ENCODE measurements around the gene TMEM120B. TPM values are rescaled to one million over a fixed set of nuclear protein-coding genes. Genes with fewer than 3 reads are reported as not detected.

TMEM120B gene
- total and polyA plus RNA-seq, 2 of the 13 experiments (the other 11 are each of a cell fraction or from before 2014, with no cell fraction given) = 7.1 to 12.9 TPM

DNA sequence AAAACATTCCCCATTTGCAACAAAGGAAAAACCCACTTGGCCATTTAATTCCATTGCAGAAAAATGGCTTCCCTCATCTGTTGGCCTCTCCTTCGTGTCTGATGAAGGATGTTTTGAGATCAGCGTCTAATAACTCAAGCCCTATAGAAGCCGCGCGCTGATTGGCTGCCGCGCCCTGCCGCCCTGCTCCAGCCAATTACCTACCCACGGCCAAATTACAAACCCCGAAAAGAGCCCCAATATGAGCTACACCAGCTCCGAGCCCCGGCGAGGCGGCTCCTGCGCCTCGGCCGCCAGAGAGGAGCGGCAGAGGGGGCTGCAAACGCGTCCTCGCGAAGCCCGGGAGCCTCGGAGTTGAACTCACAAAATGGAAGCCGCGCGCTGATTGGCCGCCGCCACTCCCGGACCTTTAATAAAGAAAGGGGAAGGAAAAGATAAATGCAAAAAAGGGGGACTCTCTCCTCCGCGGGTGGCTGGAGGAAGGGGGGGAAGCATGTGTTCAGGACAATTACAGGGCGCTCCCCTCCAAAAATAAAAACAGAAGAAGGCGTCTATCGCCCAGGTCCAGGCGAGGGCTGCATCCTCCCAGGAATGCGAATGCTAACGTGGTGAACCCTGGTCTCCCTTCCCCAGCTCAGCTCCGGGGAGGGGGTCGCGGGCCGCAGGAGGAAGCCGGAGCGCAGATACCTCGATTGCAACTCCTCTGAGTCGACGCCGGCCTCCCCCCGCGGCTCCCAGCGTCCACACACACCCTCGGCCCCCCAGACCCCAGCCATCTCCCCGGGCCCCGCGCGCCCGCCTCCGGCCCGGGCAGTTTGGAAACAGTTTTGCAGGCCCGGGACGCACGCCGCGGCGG lies 90.5 kb downstream of the TMEM120B start (continued):
- TF ChIP-seq, protein P1, sequence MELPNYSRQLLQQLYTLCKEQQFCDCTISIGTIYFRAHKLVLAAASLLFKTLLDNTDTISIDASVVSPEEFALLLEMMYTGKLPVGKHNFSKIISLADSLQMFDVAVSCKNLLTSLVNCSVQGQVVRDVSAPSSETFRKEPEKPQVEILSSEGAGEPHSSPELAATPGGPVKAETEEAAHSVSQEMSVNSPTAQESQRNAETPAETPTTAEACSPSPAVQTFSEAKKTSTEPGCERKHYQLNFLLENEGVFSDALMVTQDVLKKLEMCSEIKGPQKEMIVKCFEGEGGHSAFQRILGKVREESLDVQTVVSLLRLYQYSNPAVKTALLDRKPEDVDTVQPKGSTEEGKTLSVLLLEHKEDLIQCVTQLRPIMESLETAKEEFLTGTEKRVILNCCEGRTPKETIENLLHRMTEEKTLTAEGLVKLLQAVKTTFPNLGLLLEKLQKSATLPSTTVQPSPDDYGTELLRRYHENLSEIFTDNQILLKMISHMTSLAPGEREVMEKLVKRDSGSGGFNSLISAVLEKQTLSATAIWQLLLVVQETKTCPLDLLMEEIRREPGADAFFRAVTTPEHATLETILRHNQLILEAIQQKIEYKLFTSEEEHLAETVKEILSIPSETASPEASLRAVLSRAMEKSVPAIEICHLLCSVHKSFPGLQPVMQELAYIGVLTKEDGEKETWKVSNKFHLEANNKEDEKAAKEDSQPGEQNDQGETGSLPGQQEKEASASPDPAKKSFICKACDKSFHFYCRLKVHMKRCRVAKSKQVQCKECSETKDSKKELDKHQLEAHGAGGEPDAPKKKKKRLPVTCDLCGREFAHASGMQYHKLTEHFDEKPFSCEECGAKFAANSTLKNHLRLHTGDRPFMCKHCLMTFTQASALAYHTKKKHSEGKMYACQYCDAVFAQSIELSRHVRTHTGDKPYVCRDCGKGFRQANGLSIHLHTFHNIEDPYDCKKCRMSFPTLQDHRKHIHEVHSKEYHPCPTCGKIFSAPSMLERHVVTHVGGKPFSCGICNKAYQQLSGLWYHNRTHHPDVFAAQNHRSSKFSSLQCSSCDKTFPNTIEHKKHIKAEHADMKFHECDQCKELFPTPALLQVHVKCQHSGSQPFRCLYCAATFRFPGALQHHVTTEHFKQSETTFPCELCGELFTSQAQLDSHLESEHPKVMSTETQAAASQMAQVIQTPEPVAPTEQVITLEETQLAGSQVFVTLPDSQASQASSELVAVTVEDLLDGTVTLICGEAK (IDR thresholded peaks at IDR 0.05) = no peak
- TF ChIP-seq, protein P1 (CRISPR knock-in tag; IDR thresholded peaks at IDR 0.05) = peak; percentile 20; the same call in 1 of the 2 replicates
- TF ChIP-seq KDM5B (CRISPR knock-in tag; IDR thresholded peaks at IDR 0.05; ENCODE audit: borderline replicate concordance) (peak; percentile 56; the same call in 1 of the 2 replicates), ZFY (CRISPR knock-in tag; IDR thresholded peaks at IDR 0.05) (peak; percentile 58), ZNF256 (CRISPR knock-in tag; conservative IDR thresholded peaks at IDR 0.05) (no peak), KDM3A (CRISPR knock-in tag; IDR thresholded peaks at IDR 0.05; ENCODE audit: low read depth) (no peak; the same call in 1 of the 2 replicates)
- TF ChIP-seq, protein P2, sequence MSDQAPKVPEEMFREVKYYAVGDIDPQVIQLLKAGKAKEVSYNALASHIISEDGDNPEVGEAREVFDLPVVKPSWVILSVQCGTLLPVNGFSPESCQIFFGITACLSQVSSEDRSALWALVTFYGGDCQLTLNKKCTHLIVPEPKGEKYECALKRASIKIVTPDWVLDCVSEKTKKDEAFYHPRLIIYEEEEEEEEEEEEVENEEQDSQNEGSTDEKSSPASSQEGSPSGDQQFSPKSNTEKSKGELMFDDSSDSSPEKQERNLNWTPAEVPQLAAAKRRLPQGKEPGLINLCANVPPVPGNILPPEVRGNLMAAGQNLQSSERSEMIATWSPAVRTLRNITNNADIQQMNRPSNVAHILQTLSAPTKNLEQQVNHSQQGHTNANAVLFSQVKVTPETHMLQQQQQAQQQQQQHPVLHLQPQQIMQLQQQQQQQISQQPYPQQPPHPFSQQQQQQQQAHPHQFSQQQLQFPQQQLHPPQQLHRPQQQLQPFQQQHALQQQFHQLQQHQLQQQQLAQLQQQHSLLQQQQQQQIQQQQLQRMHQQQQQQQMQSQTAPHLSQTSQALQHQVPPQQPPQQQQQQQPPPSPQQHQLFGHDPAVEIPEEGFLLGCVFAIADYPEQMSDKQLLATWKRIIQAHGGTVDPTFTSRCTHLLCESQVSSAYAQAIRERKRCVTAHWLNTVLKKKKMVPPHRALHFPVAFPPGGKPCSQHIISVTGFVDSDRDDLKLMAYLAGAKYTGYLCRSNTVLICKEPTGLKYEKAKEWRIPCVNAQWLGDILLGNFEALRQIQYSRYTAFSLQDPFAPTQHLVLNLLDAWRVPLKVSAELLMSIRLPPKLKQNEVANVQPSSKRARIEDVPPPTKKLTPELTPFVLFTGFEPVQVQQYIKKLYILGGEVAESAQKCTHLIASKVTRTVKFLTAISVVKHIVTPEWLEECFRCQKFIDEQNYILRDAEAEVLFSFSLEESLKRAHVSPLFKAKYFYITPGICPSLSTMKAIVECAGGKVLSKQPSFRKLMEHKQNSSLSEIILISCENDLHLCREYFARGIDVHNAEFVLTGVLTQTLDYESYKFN (CRISPR knock-in tag; conservative IDR thresholded peaks at IDR 0.05) = 0 out of 2 replicates have a peak, but pooled peaks have one; percentile 32
- TF ChIP-seq, protein P3, sequence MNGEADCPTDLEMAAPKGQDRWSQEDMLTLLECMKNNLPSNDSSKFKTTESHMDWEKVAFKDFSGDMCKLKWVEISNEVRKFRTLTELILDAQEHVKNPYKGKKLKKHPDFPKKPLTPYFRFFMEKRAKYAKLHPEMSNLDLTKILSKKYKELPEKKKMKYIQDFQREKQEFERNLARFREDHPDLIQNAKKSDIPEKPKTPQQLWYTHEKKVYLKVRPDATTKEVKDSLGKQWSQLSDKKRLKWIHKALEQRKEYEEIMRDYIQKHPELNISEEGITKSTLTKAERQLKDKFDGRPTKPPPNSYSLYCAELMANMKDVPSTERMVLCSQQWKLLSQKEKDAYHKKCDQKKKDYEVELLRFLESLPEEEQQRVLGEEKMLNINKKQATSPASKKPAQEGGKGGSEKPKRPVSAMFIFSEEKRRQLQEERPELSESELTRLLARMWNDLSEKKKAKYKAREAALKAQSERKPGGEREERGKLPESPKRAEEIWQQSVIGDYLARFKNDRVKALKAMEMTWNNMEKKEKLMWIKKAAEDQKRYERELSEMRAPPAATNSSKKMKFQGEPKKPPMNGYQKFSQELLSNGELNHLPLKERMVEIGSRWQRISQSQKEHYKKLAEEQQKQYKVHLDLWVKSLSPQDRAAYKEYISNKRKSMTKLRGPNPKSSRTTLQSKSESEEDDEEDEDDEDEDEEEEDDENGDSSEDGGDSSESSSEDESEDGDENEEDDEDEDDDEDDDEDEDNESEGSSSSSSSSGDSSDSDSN (CRISPR knock-in tag; IDR thresholded peaks at IDR 0.05) = peak; percentile 91
- TF ChIP-seq, protein P4, sequence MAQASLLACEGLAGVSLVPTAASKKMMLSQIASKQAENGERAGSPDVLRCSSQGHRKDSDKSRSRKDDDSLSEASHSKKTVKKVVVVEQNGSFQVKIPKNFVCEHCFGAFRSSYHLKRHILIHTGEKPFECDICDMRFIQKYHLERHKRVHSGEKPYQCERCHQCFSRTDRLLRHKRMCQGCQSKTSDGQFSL (CRISPR knock-in tag; IDR thresholded peaks at IDR 0.05) = no peak
- TF ChIP-seq, protein P5, sequence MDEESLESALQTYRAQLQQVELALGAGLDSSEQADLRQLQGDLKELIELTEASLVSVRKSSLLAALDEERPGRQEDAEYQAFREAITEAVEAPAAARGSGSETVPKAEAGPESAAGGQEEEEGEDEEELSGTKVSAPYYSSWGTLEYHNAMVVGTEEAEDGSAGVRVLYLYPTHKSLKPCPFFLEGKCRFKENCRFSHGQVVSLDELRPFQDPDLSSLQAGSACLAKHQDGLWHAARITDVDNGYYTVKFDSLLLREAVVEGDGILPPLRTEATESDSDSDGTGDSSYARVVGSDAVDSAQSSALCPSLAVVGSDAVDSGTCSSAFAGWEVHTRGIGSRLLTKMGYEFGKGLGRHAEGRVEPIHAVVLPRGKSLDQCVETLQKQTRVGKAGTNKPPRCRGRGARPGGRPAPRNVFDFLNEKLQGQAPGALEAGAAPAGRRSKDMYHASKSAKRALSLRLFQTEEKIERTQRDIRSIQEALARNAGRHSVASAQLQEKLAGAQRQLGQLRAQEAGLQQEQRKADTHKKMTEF (CRISPR knock-in tag; IDR thresholded peaks at IDR 0.05) = peak; percentile 57; the same call in 1 of the 2 replicates
